Measurements from ENCODE around the gene ABCB7. TPM values are rescaled to one million over a fixed set of nuclear protein-coding genes. Genes with fewer than 3 reads are reported as not detected.

The ABCB7 gene
- total RNA-seq, 1 donor from 2014 or later = 32.7 TPM

DNA sequence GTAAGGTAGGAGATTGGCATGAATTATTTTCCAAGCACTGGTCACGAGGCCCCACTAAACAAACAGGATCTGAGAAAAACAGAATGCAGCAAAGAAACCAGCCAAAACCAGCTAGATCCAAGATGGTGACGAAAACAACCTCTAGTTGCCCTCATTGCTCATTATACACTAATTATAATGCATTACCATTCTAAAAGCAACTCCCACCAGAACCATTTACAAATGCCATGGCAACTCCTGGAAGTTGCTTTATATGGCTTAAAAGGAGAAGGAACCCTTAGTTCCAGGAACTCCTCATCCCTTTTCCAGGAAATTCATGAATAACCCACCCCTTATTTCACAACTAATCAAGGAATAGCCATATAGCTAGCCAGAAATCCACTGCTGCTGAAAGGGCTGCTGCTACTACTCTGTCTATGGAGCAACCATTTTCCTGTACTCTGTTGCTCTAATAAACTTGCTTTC lies 69.3 kb downstream of the ABCB7 start:
- H3K4me3 ChIP-seq (ENCODE audit: low read depth, low read length) = no peak overlapping the region
- DNase-seq (ENCODE audit: low read depth) = no peak
- TF ChIP-seq CTCF (conservative IDR thresholded peaks at IDR 0.05; ENCODE audit: low read depth, low read length) = no peak

DNA sequence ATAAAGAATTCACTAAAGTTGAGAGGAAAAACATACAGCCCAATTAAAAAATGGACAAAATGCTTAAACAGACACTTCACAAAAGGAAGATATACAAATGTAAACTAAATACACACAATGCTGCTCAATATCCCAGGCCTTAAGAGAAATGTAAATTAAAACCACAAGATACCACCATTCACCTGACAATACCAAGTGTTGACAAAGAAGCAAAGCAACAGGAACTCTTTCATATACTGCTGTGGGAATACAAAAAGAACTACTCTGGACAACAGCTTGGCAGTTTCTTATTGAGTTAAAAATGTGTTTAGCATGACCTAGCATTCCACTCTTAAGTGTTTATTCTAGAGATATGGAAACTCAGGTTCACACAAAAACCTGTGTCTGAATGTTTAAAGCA lies 71.3 kb downstream of the ABCB7 start:
- no peak for DNase-seq (ENCODE audit: low read depth)
- TF ChIP-seq CTCF (conservative IDR thresholded peaks at IDR 0.05; ENCODE audit: low read depth, low read length) = no peak
- no peak overlapping the region for H3K4me3 ChIP-seq (ENCODE audit: low read depth, low read length)

- no peak for DNase-seq (ENCODE audit: low read depth)
- no peak overlapping the region for H3K4me3 ChIP-seq (ENCODE audit: low read depth, low read length)
- no peak for TF ChIP-seq CTCF (conservative IDR thresholded peaks at IDR 0.05; ENCODE audit: low read depth, low read length)
These were observed 79.7 kb downstream of the ABCB7 start for GRCh38 chrX:75076429-75076828.

DNA sequence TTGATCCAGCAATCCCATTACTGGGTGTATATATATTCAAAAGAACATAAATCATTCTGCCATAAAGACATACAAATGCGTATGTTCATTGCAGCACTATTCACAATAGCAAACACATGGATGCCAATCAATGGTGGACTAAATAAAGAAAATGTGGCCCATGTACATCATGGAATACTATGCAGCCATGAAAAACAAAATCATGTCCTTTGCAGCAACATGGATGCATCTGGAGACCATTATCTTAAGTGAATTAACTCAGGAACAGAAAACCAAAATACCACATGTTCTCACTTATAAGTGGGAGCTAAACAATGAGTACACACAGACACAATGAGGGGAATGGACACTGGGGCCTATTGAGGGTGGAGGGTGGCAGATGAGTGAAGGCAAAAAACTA lies 81.6 kb downstream of the ABCB7 start:
- no peak overlapping the region for H3K4me3 ChIP-seq (ENCODE audit: low read depth, low read length)
- no peak for TF ChIP-seq CTCF (conservative IDR thresholded peaks at IDR 0.05; ENCODE audit: low read depth, low read length)
- DNase-seq (ENCODE audit: low read depth) = no peak

GRCh38 chrX:75071334-75071733 lies 84.7 kb downstream of the ABCB7 start:
- DNase-seq (ENCODE audit: low read depth) = no peak
- no peak for TF ChIP-seq CTCF (conservative IDR thresholded peaks at IDR 0.05; ENCODE audit: low read depth, low read length)
- no peak overlapping the region for H3K4me3 ChIP-seq (ENCODE audit: low read depth, low read length)

DNA sequence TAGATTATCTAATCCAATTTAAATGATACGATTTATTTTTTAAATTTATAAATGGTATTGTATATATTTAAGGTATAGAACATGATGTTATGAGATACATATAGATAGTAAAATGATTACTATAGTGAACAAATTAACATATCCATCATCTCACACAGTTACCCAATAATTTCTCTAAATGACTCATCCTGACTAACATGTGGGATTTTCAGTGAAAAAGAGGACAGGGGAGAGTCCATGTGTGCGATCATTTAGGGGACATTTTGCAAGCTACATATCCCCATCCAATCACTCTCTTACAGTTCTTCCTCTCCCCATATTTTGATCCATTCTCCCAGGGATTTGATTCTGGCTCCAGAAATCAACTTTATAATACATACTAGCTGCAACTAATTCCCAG lies 88.2 kb downstream of the ABCB7 start:
- no peak for DNase-seq (ENCODE audit: low read depth)
- H3K4me3 ChIP-seq (ENCODE audit: low read depth, low read length) = no peak overlapping the region
- no peak for TF ChIP-seq CTCF (conservative IDR thresholded peaks at IDR 0.05; ENCODE audit: low read depth, low read length)

- TF ChIP-seq CTCF (conservative IDR thresholded peaks at IDR 0.05; ENCODE audit: low read depth, low read length) = no peak
- DNase-seq (ENCODE audit: low read depth) = peak; percentile 3
These were observed 94.4 kb downstream of the ABCB7 start for GRCh38 chrX:75061701-75062100.

More at GRCh38 chrX:75061701-75062100, 94.4 kb downstream of the ABCB7 start:
- H3K4me3 ChIP-seq (ENCODE audit: low read depth, low read length) = no peak overlapping the region

Measured in epithelial cell of proximal tubule (primary cell).